ENCODE measurements around the gene ARID5B.

Gene ARID5B

DNA sequence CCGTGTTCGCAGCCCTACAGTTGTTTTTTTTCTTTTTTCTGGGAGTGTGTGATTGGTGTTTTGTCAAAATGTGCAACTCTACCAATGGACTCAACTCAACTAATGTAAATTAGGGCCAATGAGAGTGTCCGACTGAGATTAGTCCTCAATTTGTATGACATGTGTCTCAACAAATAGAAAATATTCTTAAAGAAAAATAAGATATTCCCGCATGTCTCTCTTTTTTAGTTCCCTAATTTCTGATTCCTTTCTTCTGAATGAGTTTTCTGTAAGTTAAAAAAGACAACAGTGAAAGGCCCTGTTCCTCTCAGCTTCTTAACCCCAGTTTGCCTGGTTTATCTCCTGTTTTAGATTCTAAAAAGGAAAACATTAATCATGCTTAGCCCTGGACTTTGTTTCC lies 61.5 kb downstream of the ARID5B start:
- Histone ChIP-seq H3K27ac (replicated peaks; ENCODE audit: low read length) (no peak overlapping the region), H3K4me3 (ENCODE audit: low read length in 2 of 2) (no peak overlapping the region), H3K4me2 (ENCODE audit: insufficient read depth, low read length, poor library complexity, severe bottlenecking) (no peak overlapping the region), H2BK15ac (ENCODE audit: low read length) (no peak overlapping the region), H3K9ac (ENCODE audit: low read depth, low read length, poor library complexity) (no peak overlapping the region), H3K4ac (ENCODE audit: low read length) (no peak overlapping the region), H3K14ac (ENCODE audit: low read length) (no peak overlapping the region), H3K23ac (ENCODE audit: low read depth, low read length, poor library complexity) (no peak overlapping the region), H3K79me1 (ENCODE audit: low read depth, low read length) (no peaks in the 10 kb centered on the region), H3K9me3 (replicated peaks in 1 of 2; ENCODE audit: control insufficient read depth in 2 of 2, insufficient read depth in 1 of 2, low read depth in 1 of 2, low read length in 2 of 2) (no peaks in the 10 kb centered on the region), H3K18ac (ENCODE audit: low read length) (no peak overlapping the region), H2BK120ac (ENCODE audit: low read depth, low read length) (no peak overlapping the region), H3K4me1 (ENCODE audit: control insufficient read depth in 2 of 2, insufficient read depth in 1 of 2, low read depth in 1 of 2, low read length in 2 of 2) (no peaks in the 10 kb centered on the region), H4K8ac (ENCODE audit: low read depth, low read length) (no peak overlapping the region), H4K91ac (ENCODE audit: low read depth, low read length, poor library complexity) (no peak overlapping the region), H2BK5ac (ENCODE audit: low read length) (no peak overlapping the region), H2AK5ac (ENCODE audit: low read depth, low read length) (no peak overlapping the region), H3K27me3 (ENCODE audit: control insufficient read depth in 3 of 3, insufficient read depth in 3 of 3, low read depth in 1 of 3, low read length in 3 of 3) (no peaks in the 10 kb centered on the region), H2AFZ (ENCODE audit: low read length) (no peak overlapping the region), H2BK12ac (ENCODE audit: low read length) (no peak overlapping the region), H3K36me3 (replicated peaks in 1 of 2; ENCODE audit: control insufficient read depth in 2 of 2, insufficient read depth in 2 of 2, low read length in 2 of 2) (no peaks in the 10 kb centered on the region)
- no CpG with 5 or more reads among the region's 4 CpGs for WGBS, 2 donors (ENCODE audit: extremely low coverage in 2 of 2, insufficient read length in 2 of 2, insufficient replicate concordance in 1 of 2)
- no peak for DNase-seq (ENCODE audit: low spot score)

DNA sequence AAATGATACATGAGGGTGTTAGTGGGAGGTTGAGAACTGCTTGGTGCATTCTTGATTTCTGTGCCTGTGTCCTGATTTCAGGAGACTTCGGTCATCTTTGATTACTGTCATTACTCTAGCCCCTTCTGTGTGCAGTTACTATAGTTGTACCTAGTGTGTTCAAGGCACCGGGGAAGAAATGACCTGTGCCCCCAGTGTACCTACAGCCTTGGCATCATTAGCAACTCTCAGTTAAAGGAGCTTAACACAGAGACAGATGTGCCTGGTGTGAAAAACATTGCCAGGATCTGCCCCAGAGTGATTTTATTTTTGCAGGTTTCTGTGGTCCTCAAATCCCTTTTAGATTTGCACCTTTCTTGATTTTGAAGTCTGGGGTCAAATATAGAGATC lies 62.2 kb downstream of the ARID5B start:
- Histone ChIP-seq H2AK5ac (ENCODE audit: low read depth, low read length) (no peak overlapping the region), H2BK5ac (ENCODE audit: low read length) (no peak overlapping the region), H3K36me3 (replicated peaks in 1 of 2; ENCODE audit: control insufficient read depth in 2 of 2, insufficient read depth in 2 of 2, low read length in 2 of 2) (no peaks in the 10 kb centered on the region), H3K79me1 (ENCODE audit: low read depth, low read length) (no peaks in the 10 kb centered on the region), H3K4me3 (ENCODE audit: low read length in 2 of 2) (no peak overlapping the region), H3K27ac (replicated peaks; ENCODE audit: low read length) (no peak overlapping the region), H3K4ac (ENCODE audit: low read length) (no peak overlapping the region), H3K4me2 (ENCODE audit: insufficient read depth, low read length, poor library complexity, severe bottlenecking) (no peak overlapping the region), H2AFZ (ENCODE audit: low read length) (no peak overlapping the region), H2BK15ac (ENCODE audit: low read length) (no peak overlapping the region), H4K8ac (ENCODE audit: low read depth, low read length) (no peak overlapping the region), H3K4me1 (ENCODE audit: control insufficient read depth in 2 of 2, insufficient read depth in 1 of 2, low read depth in 1 of 2, low read length in 2 of 2) (no peaks in the 10 kb centered on the region), H3K14ac (ENCODE audit: low read length) (no peak overlapping the region), H3K27me3 (ENCODE audit: control insufficient read depth in 3 of 3, insufficient read depth in 3 of 3, low read depth in 1 of 3, low read length in 3 of 3) (no peaks in the 10 kb centered on the region), H4K91ac (ENCODE audit: low read depth, low read length, poor library complexity) (no peak overlapping the region), H3K9me3 (replicated peaks in 1 of 2; ENCODE audit: control insufficient read depth in 2 of 2, insufficient read depth in 1 of 2, low read depth in 1 of 2, low read length in 2 of 2) (no peaks in the 10 kb centered on the region), H3K18ac (ENCODE audit: low read length) (no peak overlapping the region), H2BK12ac (ENCODE audit: low read length) (no peak overlapping the region), H2BK120ac (ENCODE audit: low read depth, low read length) (no peak overlapping the region), H3K9ac (ENCODE audit: low read depth, low read length, poor library complexity) (no peak overlapping the region), H3K23ac (ENCODE audit: low read depth, low read length, poor library complexity) (no peak overlapping the region)
- DNase-seq (ENCODE audit: low spot score): no peak
- no CpG with 5 or more reads among the region's 2 CpGs for WGBS, 2 donors (ENCODE audit: extremely low coverage in 2 of 2, insufficient read length in 2 of 2, insufficient replicate concordance in 1 of 2)

DNA sequence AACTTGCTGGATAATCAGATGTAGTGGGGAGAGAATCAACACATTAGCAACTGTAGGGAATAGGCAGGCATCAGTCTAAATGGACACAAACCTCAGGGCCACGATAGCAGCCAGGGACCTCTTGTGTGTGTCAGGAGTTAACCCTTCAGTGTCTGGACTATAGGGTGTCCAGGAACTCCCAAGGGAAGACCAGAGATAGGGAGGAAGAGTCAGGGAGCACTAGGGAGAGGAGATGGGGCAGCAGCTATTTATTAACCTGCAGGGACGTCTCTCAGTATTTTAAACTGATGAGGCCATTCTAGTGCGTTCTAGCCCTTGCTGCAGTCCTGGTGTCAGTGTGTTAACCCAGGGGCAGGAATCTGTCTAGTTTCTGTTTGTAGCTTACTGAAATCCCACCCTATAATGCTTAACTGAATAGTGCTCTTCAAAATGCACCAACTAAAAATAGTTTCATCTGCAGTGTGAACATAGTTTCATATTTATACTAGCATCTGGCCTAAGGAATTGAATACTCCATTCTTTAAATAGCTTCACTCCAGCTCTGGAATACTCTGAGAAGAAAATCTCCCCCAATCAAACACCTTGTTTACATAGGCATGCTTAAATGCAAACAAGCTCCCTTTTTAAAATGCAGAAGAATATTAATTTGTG lies 62.7 kb downstream of the ARID5B start:
- Histone ChIP-seq H3K9ac (ENCODE audit: low read depth, low read length, poor library complexity) (no peak overlapping the region), H3K4me1 (ENCODE audit: control insufficient read depth in 2 of 2, insufficient read depth in 1 of 2, low read depth in 1 of 2, low read length in 2 of 2) (no peaks in the 10 kb centered on the region), H3K4ac (ENCODE audit: low read length) (no peak overlapping the region), H2AK5ac (ENCODE audit: low read depth, low read length) (no peak overlapping the region), H2AFZ (ENCODE audit: low read length) (no peak overlapping the region), H3K4me3 (ENCODE audit: low read length in 2 of 2) (no peak overlapping the region), H3K79me1 (ENCODE audit: low read depth, low read length) (no peaks in the 10 kb centered on the region), H2BK120ac (ENCODE audit: low read depth, low read length) (no peak overlapping the region), H3K23ac (ENCODE audit: low read depth, low read length, poor library complexity) (no peak overlapping the region), H3K9me3 (replicated peaks in 1 of 2; ENCODE audit: control insufficient read depth in 2 of 2, insufficient read depth in 1 of 2, low read depth in 1 of 2, low read length in 2 of 2) (no peaks in the 10 kb centered on the region), H3K27ac (replicated peaks; ENCODE audit: low read length) (no peak overlapping the region), H3K36me3 (replicated peaks in 1 of 2; ENCODE audit: control insufficient read depth in 2 of 2, insufficient read depth in 2 of 2, low read length in 2 of 2) (no peaks in the 10 kb centered on the region), H2BK5ac (ENCODE audit: low read length) (no peak overlapping the region), H3K4me2 (ENCODE audit: insufficient read depth, low read length, poor library complexity, severe bottlenecking) (no peak overlapping the region), H3K18ac (ENCODE audit: low read length) (no peak overlapping the region), H4K8ac (ENCODE audit: low read depth, low read length) (no peak overlapping the region), H2BK12ac (ENCODE audit: low read length) (no peak overlapping the region), H3K14ac (ENCODE audit: low read length) (no peak overlapping the region), H4K91ac (ENCODE audit: low read depth, low read length, poor library complexity) (no peak overlapping the region), H3K27me3 (ENCODE audit: control insufficient read depth in 3 of 3, insufficient read depth in 3 of 3, low read depth in 1 of 3, low read length in 3 of 3) (no peaks in the 10 kb centered on the region), H2BK15ac (ENCODE audit: low read length) (no peak overlapping the region)
- DNase-seq (ENCODE audit: low spot score): no peak
- no CpG with 5 or more reads among the region's 3 CpGs for WGBS, 2 donors (ENCODE audit: extremely low coverage in 2 of 2, insufficient read length in 2 of 2, insufficient replicate concordance in 1 of 2)

DNA sequence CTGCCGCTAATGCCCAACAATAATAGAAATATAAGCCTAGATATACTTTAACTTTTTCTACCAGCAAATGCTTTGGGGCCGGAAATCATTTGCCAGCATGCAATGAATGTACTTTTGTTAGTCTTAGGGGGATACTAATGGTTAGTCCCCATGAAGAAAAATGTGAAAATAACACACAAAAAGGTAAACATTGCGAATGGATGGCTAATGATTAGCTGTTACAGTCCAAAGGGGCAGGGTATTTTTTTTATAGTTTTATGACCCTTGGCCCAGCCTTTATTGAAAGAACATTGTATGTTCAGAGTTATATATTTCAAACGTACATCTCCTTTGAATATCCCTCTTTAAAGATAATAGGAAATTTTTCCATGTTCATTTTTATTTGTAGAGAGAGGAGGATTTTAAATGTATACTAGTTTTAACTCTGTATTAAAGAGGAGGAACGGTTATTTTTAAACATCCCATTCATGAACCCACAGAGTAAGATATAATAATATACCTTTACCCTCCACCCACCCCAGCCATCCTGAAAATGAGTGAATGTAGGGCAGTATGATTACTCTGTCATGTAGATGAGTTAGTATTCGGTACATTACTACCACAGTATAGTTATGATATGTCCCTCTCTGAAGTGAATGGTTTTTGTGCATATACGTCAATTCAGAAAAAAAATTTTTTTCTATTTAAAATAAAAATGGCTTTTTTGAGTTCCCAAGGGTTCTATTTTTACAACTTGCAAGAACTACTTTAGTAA lies 63.6 kb downstream of the ARID5B start:
- H2BK120ac ChIP-seq (ENCODE audit: low read depth, low read length): no peak overlapping the region
- WGBS, 2 donors (ENCODE audit: extremely low coverage in 2 of 2, insufficient read length in 2 of 2, insufficient replicate concordance in 1 of 2): no CpG with 5 or more reads among the region's 7 CpGs
- H4K91ac ChIP-seq (ENCODE audit: low read depth, low read length, poor library complexity): no peak overlapping the region
- no peak overlapping the region for H2BK12ac ChIP-seq (ENCODE audit: low read length)
- no peak overlapping the region for H3K27ac ChIP-seq (replicated peaks; ENCODE audit: low read length)
- H3K14ac ChIP-seq (ENCODE audit: low read length): no peak overlapping the region
- H2AFZ ChIP-seq (ENCODE audit: low read length): no peak overlapping the region
- no peak overlapping the region for H3K18ac ChIP-seq (ENCODE audit: low read length)
- H3K4ac ChIP-seq (ENCODE audit: low read length): no peak overlapping the region
- H2BK15ac ChIP-seq (ENCODE audit: low read length): no peak overlapping the region
- H3K23ac ChIP-seq (ENCODE audit: low read depth, low read length, poor library complexity): no peak overlapping the region
- no peaks in the 10 kb centered on the region for H3K4me1 ChIP-seq (ENCODE audit: control insufficient read depth in 2 of 2, insufficient read depth in 1 of 2, low read depth in 1 of 2, low read length in 2 of 2)
- no peak overlapping the region for H4K8ac ChIP-seq (ENCODE audit: low read depth, low read length)
- H3K79me1 ChIP-seq (ENCODE audit: low read depth, low read length): no peaks in the 10 kb centered on the region
- no peak overlapping the region for H2AK5ac ChIP-seq (ENCODE audit: low read depth, low read length)
- DNase-seq (ENCODE audit: low spot score): no peak
- H3K36me3 ChIP-seq (replicated peaks in 1 of 2; ENCODE audit: control insufficient read depth in 2 of 2, insufficient read depth in 2 of 2, low read length in 2 of 2): no peaks in the 10 kb centered on the region
- H3K4me3 ChIP-seq (ENCODE audit: low read length in 2 of 2): no peak overlapping the region
- no peak overlapping the region for H3K4me2 ChIP-seq (ENCODE audit: insufficient read depth, low read length, poor library complexity, severe bottlenecking)
- no peak overlapping the region for H3K9ac ChIP-seq (ENCODE audit: low read depth, low read length, poor library complexity)
- H2BK5ac ChIP-seq (ENCODE audit: low read length): no peak overlapping the region
- no peaks in the 10 kb centered on the region for H3K9me3 ChIP-seq (replicated peaks in 1 of 2; ENCODE audit: control insufficient read depth in 2 of 2, insufficient read depth in 1 of 2, low read depth in 1 of 2, low read length in 2 of 2)
- H3K27me3 ChIP-seq (ENCODE audit: control insufficient read depth in 3 of 3, insufficient read depth in 3 of 3, low read depth in 1 of 3, low read length in 3 of 3): no peaks in the 10 kb centered on the region
